ENCODE data around the gene ADPRS.

ADPRS gene

GRCh38 chr1:36133484-36133883 is 44.8 kb downstream of the ADPRS start:
- no peak for DNase-seq (ENCODE audit: low read depth in 2 of 2)

DNA sequence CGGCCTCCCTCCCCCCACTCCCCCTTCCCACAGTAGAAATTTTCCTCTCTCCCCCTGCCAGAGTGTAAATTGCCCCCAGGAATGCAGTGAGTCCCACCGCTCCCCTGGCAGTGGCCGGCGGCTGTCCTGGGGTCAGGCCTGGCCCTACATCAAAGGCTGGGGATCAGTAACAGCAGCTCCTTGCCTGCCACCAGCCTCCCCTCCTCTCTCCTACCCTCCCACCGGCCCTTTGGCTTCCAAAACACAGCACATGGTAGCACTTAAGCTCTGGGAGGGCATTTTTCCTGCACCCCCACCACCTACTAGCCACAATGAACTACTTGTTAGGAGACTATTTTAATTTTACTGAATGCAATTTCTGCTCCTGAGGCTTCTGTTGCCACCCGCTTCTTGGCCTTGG is 45.3 kb downstream of the ADPRS start:
- no peak for DNase-seq (ENCODE audit: low read depth in 2 of 2)

- DNase-seq (ENCODE audit: low read depth in 2 of 2) = no peak
Observed at GRCh38 chr1:36134505-36135329, 46.0 kb downstream of the ADPRS start.

DNA sequence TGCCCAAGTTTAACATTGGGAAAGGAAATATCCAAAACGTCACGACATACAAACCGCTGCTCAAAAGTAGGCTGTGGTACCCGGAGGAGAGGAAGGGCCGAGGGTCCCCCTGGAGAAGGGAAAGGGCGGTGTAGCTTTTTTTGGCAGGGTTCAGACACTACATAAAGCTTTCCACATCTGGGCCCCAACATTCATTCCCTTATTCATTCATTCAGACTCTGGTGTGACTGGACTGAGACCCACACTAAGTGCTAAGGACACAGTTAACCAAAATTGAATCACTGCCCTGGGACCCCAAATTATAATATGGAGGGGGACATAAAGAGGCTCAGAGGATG is 46.6 kb downstream of the ADPRS start:
- DNase-seq (ENCODE audit: low read depth in 2 of 2) = no peak

GRCh38 chr1:36135796-36136195 is 47.1 kb downstream of the ADPRS start:
- no peak for DNase-seq (ENCODE audit: low read depth in 2 of 2)

- DNase-seq (ENCODE audit: low read depth in 2 of 2) = no peak
Observed at GRCh38 chr1:36136535-36136934, 47.8 kb downstream of the ADPRS start.

- DNase-seq (ENCODE audit: low read depth in 2 of 2) = no peak
Observed at GRCh38 chr1:36137226-36137625, 48.5 kb downstream of the ADPRS start.

- no peak for DNase-seq (ENCODE audit: low read depth in 2 of 2)
Observed at GRCh38 chr1:36137776-36138175, 49.1 kb downstream of the ADPRS start.

GRCh38 chr1:36139521-36139920 is 50.8 kb downstream of the ADPRS start:
- no peak for DNase-seq (ENCODE audit: low read depth in 2 of 2)

- DNase-seq (ENCODE audit: low read depth in 2 of 2) = no peak
Observed at GRCh38 chr1:36142121-36142520, 53.4 kb downstream of the ADPRS start.

- DNase-seq (ENCODE audit: low read depth in 2 of 2) = no peak
Observed at GRCh38 chr1:36143424-36143823, 54.7 kb downstream of the ADPRS start.

All from stimulated activated CD8-positive, alpha-beta memory T cell treated with anti-CD3 and anti-CD28 coated beads, Interleukin-2, amount 100 ng/mL, for 1 hour (primary cell).